GM19372 (cell line): ENCODE results near the gene MTERF2.

Experiments
- ATAC-seq: cut with Tn5 transposase; IDR thresholded peaks from one replicate; pipeline ENCODE4 v1.9.1; 2021; ENCODE audit warnings: mild to moderate bottlenecking, low read depth, moderate library complexity; ENCODE audit not compliant: unreplicated experiment

Gene MTERF2

GRCh38 chr12:106954462-106955376 is 32.2 kb downstream of the MTERF2 start:
- peak; percentile 13 for ATAC-seq

- no peak for ATAC-seq
Measured at GRCh38 chr12:106953352-106954250, 33.3 kb downstream of the MTERF2 start.

DNA sequence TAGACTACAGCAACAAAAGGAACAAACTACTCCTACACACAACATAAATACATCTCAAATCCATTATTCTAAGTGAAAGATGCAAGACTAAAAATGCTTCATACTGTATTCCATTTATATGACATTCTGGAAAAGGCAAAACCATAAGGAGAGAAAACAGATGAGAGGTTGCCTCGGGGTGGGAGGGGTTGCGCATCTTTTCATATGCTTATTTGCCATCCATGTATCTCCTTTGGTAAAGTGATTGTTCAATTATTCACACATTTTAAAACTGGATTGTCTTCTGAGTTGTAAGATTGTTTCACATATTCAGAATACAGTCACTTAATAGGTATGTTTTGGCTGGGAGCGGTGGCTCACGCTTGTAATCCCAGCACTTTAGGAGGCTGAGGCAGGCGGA is 36.4 kb downstream of the MTERF2 start:
- ATAC-seq: no peak

GRCh38 chr12:106947461-106947860 is 39.5 kb downstream of the MTERF2 start:
- ATAC-seq: no peak

DNA sequence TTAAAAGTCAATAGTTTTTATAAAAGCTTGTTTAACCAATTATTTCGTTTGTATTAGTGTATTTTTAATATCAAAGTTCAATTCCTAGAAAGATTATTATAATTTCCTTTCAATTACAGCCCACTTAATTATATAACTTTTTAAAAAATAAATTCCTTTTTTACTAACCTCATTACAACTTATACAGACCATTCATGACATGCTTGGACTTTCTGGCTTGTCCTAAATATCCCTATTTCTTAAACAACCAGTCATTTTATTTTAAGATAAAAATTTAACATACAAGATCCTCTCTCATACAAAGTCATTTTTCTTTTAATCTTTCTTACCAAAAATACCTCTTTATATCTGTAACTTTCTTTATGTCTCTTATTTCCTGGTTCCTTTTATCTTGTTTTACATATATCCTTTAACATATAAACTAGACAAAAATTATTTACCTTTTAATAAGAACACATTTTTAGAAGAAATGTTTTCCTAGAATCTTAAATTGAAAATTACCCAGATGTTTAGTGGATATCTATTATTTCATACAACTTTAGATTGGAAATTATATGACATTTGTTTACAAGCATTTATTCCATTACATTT is 41.6 kb downstream of the MTERF2 start:
- ATAC-seq: no peak

DNA sequence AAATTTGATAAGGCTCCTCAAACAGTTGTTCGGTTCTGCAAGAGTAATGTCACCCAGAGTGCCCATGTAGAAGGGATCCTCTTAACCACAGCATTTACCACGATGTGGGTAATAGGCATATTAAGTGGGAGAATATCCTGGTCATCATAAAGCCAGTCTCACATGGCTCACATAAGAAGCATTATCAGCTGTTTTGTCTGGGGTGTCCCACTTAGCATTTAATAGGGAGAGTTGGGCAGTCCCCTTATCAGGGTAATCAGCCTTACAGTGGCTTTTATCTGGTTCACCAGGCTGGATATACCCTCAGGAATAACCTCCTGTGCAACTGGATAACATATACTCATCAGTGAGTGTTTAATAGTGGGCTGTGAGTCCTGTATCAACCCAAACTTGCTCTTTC is 44.2 kb downstream of the MTERF2 start:
- ATAC-seq: no peak

GRCh38 chr12:106941481-106942156 is 45.3 kb downstream of the MTERF2 start:
- ATAC-seq: no peak

GRCh38 chr12:106934277-106934676 is 52.7 kb downstream of the MTERF2 start:
- no peak for ATAC-seq
